WTC11 (cell line): ENCODE measurements around the gene MMAA. TPM values are rescaled to one million over a fixed set of nuclear protein-coding genes. Genes with fewer than 3 reads are reported as not detected.

Experiments
- ATAC-seq: fragments of 200-7000 bp; cut with Tn5 transposase; 2 replicates; pipeline ENCODE4 v1.10.0; 2021; ENCODE audit warnings: mild to moderate bottlenecking, moderate library complexity
- CTCF ChIA-PET: fragments of 300-600 bp; sonication (Branson Sonifier 250); formaldehyde crosslinking; loops from one replicate; lab custom pipeline; 2021; ENCODE audit warnings: antibody characterized with exemption; lab: Charles Lee
- POLR2A ChIA-PET: fragments of 350-600 bp; sonication (Branson Sonifier 250); formaldehyde crosslinking; loops from one replicate; lab custom pipeline; 2021; ENCODE audit warnings: antibody characterized with exemption; lab: Charles Lee
- DNase-seq: peaks from one replicate; pipeline ENCODE4 v3.0.0; 2021; ENCODE audit warnings: low spot score
- H3K27ac Mint-ChIP-seq: 2 replicates; pipeline ENCODE4 v1.8.0; 2021; ENCODE audit warnings: mixed read lengths
- H3K27me3 Mint-ChIP-seq: 2 replicates; pipeline ENCODE4 v1.8.0; 2021; ENCODE audit warnings: low read depth, mild to moderate bottlenecking, moderate library complexity, mixed read lengths
- H3K36me3 Mint-ChIP-seq: 2 replicates; pipeline ENCODE4 v1.8.0; 2021; ENCODE audit warnings: mixed read lengths
- H3K4me1 Mint-ChIP-seq: 2 replicates; pipeline ENCODE4 v1.8.0; 2022; ENCODE audit warnings: mixed read lengths
- H3K4me3 Mint-ChIP-seq: 2 replicates; pipeline ENCODE4 v1.8.0; 2021; ENCODE audit warnings: mild to moderate bottlenecking, moderate library complexity, mixed read lengths
- H3K9me3 Mint-ChIP-seq: 2 replicates; pipeline ENCODE4 v1.8.0; 2021; ENCODE audit warnings: mixed read lengths
- ATF1 ChIP-seq: sonication (generic); formaldehyde crosslinking; IDR thresholded peaks from 2 replicates; pipeline ENCODE4 v1.8.1; 2023; ENCODE audit warnings: mild to moderate bottlenecking, moderate library complexity, missing genetic modification reagents
- EMX1 ChIP-seq: fragments of 250-450 bp; sonication (Bioruptor Pico); IDR thresholded peaks from 2 replicates; pipeline ENCODE4 v1.8.0; 2021; ENCODE audit warnings: mild to moderate bottlenecking
- ETV6 ChIP-seq: sonication (generic); formaldehyde crosslinking; IDR thresholded peaks from 2 replicates; pipeline ENCODE4 v1.8.1; 2022; ENCODE audit warnings: mild to moderate bottlenecking, missing genetic modification reagents
- HMGA2 ChIP-seq: fragments of 250-450 bp; sonication (Bioruptor Pico); IDR thresholded peaks from 2 replicates; pipeline ENCODE4 v1.4.0; 2021; ENCODE audit warnings: mild to moderate bottlenecking, moderate library complexity
- JAZF1 ChIP-seq: fragments of 250-450 bp; sonication (Bioruptor Pico); IDR thresholded peaks from 2 replicates; pipeline ENCODE4 v1.9.0; 2021; ENCODE audit warnings: moderate library complexity, mild to moderate bottlenecking, inconsistent platforms
- JUN ChIP-seq: sonication (generic); formaldehyde crosslinking; IDR thresholded peaks from 2 replicates; pipeline ENCODE4 v1.8.0; 2023; ENCODE audit warnings: mild to moderate bottlenecking, missing genetic modification reagents
- MAX ChIP-seq: sonication (generic); formaldehyde crosslinking; IDR thresholded peaks from 2 replicates; pipeline ENCODE4 v1.8.0; 2022; ENCODE audit warnings: mild to moderate bottlenecking, missing genetic modification reagents
- NR3C1 ChIP-seq: sonication (generic); formaldehyde crosslinking; conservative IDR thresholded peaks from 2 replicates; pipeline ENCODE4 v1.8.1; 2023; ENCODE audit warnings: low read depth, mild to moderate bottlenecking, missing genetic modification reagents
- PRRX2 ChIP-seq: fragments of 250-450 bp; sonication (Bioruptor Pico); IDR thresholded peaks from 2 replicates; pipeline ENCODE4 v1.8.0; 2021; ENCODE audit warnings: mild to moderate bottlenecking
- USF1 ChIP-seq: sonication (generic); formaldehyde crosslinking; IDR thresholded peaks from 2 replicates; pipeline ENCODE4 v1.8.0; 2022; ENCODE audit warnings: mild to moderate bottlenecking, missing genetic modification reagents
- ZBTB21 ChIP-seq: sonication (generic); formaldehyde crosslinking; IDR thresholded peaks from 2 replicates; pipeline ENCODE4 v1.8.1; 2023; ENCODE audit warnings: mild to moderate bottlenecking, missing genetic modification reagents, borderline replicate concordance
- ZNF232 ChIP-seq: sonication (generic); formaldehyde crosslinking; IDR thresholded peaks from 2 replicates; pipeline ENCODE4 v1.8.0; 2022; ENCODE audit warnings: mild to moderate bottlenecking, missing genetic modification reagents
- ZNF416 ChIP-seq: fragments of 250-450 bp; sonication (Bioruptor Pico); IDR thresholded peaks from 2 replicates; pipeline ENCODE4 v1.9.0; 2021; ENCODE audit warnings: mild to moderate bottlenecking, inconsistent platforms
- ZNF423 ChIP-seq: fragments of 250-450 bp; sonication (Bioruptor Pico); IDR thresholded peaks from 2 replicates; pipeline ENCODE4 v2.1.2; 2022; ENCODE audit warnings: mild to moderate bottlenecking, moderate library complexity
- ZNF512 ChIP-seq: sonication (generic); formaldehyde crosslinking; IDR thresholded peaks from 2 replicates; pipeline ENCODE4 v1.8.1; 2022; ENCODE audit warnings: missing genetic modification reagents, borderline replicate concordance
- ZNF671 ChIP-seq: fragments of 250-450 bp; sonication (Bioruptor Pico); IDR thresholded peaks from 2 replicates; pipeline ENCODE4 v1.8.0; 2021; ENCODE audit warnings: mild to moderate bottlenecking
- total RNA-seq: library from RNA; stranded (reverse); gene quantifications from 3 replicates; pipeline ENCODE4 v1.2.3, GENCODE V29; 2021
- TF ChIP-seq, protein P1 (sequence below): fragments of 200-600 bp; IDR thresholded peaks from 2 replicates; pipeline ENCODE4 v1.8.0; 2022; ENCODE audit warnings: antibody characterized with exemption
- TF ChIP-seq, protein P2 (sequence below): sonication (generic); formaldehyde crosslinking; IDR thresholded peaks from 2 replicates; pipeline ENCODE4 v1.8.1; 2022; ENCODE audit warnings: mild to moderate bottlenecking, moderate library complexity, missing genetic modification reagents
- TF ChIP-seq, protein P3 (sequence below): sonication (generic); formaldehyde crosslinking; conservative IDR thresholded peaks from 2 replicates; pipeline ENCODE4 v1.8.1; 2022; ENCODE audit warnings: mild to moderate bottlenecking, missing genetic modification reagents
- TF ChIP-seq, protein P4 (sequence below): sonication (generic); formaldehyde crosslinking; IDR thresholded peaks from 2 replicates; pipeline ENCODE4 v1.8.1; 2023; ENCODE audit warnings: mild to moderate bottlenecking, missing genetic modification reagents, moderate library complexity
- TF ChIP-seq, protein P5 (sequence below): sonication (generic); formaldehyde crosslinking; IDR thresholded peaks from 2 replicates; pipeline ENCODE4 v1.8.0; 2022; ENCODE audit warnings: missing genetic modification reagents
- TF ChIP-seq, protein P6 (sequence below): fragments of 250-450 bp; sonication (Bioruptor Pico); IDR thresholded peaks from 2 replicates; pipeline ENCODE4 v1.8.0; 2021; ENCODE audit warnings: mild to moderate bottlenecking

The MMAA gene
- total RNA-seq, 1 experiment from 2014 or later = 4.9 TPM

DNA sequence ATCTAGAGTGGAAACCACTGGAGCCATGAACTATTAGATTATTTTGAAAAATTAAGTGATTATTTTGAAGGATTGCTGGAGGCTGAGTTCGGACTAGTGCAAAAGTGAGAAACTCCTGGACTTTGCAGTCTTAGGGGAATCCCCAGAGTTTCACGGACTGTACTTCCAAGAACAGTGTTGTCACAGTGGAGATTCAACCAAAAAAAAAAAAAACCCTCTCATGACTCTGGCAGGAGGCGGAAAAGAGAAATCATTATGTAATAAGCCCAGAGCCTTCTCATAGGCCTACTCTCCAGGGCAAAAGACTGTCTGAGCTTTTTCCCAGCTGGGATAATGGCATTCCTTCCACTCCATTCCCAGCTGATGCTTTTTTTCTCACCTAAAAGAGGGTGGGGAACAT is 44.0 kb downstream of the MMAA start:
- DNase-seq = no peak
- Mint-ChIP-seq H3K9me3 (peaks cover 15% of the 10 kb centered on the region), H3K36me3 (peaks cover 10% of the 10 kb centered on the region), H3K27ac (no peak overlapping the region), H3K4me3 (no peak overlapping the region), H3K27me3 (no peaks in the 10 kb centered on the region), H3K4me1 (no peaks in the 10 kb centered on the region)
- no peak for TF ChIP-seq ZNF416 (CRISPR knock-in tag)
- TF ChIP-seq MAX (CRISPR knock-in tag) = no peak
- no peak for TF ChIP-seq ZNF232 (CRISPR knock-in tag)
- no peak for TF ChIP-seq ETV6 (CRISPR knock-in tag)
- TF ChIP-seq, protein P1, sequence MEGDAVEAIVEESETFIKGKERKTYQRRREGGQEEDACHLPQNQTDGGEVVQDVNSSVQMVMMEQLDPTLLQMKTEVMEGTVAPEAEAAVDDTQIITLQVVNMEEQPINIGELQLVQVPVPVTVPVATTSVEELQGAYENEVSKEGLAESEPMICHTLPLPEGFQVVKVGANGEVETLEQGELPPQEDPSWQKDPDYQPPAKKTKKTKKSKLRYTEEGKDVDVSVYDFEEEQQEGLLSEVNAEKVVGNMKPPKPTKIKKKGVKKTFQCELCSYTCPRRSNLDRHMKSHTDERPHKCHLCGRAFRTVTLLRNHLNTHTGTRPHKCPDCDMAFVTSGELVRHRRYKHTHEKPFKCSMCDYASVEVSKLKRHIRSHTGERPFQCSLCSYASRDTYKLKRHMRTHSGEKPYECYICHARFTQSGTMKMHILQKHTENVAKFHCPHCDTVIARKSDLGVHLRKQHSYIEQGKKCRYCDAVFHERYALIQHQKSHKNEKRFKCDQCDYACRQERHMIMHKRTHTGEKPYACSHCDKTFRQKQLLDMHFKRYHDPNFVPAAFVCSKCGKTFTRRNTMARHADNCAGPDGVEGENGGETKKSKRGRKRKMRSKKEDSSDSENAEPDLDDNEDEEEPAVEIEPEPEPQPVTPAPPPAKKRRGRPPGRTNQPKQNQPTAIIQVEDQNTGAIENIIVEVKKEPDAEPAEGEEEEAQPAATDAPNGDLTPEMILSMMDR = no peak
- no peak for TF ChIP-seq ZBTB21 (CRISPR knock-in tag)
- no peak for TF ChIP-seq ZNF423
- TF ChIP-seq ZNF671 (CRISPR knock-in tag) = no peak
- TF ChIP-seq, protein P2, sequence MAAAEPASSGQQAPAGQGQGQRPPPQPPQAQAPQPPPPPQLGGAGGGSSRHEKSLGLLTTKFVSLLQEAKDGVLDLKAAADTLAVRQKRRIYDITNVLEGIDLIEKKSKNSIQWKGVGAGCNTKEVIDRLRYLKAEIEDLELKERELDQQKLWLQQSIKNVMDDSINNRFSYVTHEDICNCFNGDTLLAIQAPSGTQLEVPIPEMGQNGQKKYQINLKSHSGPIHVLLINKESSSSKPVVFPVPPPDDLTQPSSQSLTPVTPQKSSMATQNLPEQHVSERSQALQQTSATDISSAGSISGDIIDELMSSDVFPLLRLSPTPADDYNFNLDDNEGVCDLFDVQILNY (CRISPR knock-in tag) = no peak
- no peak for TF ChIP-seq JAZF1
- TF ChIP-seq USF1 (CRISPR knock-in tag) = no peak
- TF ChIP-seq NR3C1 (CRISPR knock-in tag) = no peak
- TF ChIP-seq, protein P3, sequence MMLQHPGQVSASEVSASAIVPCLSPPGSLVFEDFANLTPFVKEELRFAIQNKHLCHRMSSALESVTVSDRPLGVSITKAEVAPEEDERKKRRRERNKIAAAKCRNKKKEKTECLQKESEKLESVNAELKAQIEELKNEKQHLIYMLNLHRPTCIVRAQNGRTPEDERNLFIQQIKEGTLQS = no peak
- ATAC-seq = peak; percentile 34; the same call in 1 of the 2 replicates
- POLR2A ChIA-PET = no interaction called here
- CTCF ChIA-PET = no interaction called here

DNA sequence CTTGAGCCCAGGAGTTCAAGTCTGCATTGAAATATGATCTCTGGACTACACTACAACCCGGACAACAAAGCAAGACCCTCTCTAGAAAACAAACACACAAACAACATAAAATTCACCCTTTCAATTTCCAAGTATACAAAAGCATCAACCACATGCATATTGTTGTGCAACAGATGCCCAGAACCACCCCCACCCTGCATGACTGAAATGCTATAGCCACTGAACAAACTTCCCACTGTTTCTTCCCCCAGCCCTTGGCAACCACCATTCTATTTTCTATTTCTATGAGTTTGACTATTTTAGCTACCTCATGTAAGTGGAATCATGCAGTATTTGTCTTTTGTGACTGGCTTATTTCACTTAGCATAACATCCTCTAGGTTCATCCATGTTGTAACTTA is 46.6 kb downstream of the MMAA start:
- ATAC-seq = no peak
- Mint-ChIP-seq H3K4me1 (no peaks in the 10 kb centered on the region), H3K9me3 (peaks cover 9% of the 10 kb centered on the region), H3K27ac (no peak overlapping the region), H3K4me3 (no peak overlapping the region), H3K36me3 (no peaks in the 10 kb centered on the region), H3K27me3 (no peaks in the 10 kb centered on the region)
- ChIA-PET POLR2A (no interaction called here), CTCF (no interaction called here)
- DNase-seq = no peak
- TF ChIP-seq EMX1 (CRISPR knock-in tag) = no peak
- TF ChIP-seq ZNF512 (CRISPR knock-in tag) = no peak
- no peak for TF ChIP-seq JUN
- no peak for TF ChIP-seq HMGA2 (CRISPR knock-in tag)
- no peak for TF ChIP-seq PRRX2 (CRISPR knock-in tag)
- no peak for TF ChIP-seq ATF1 (CRISPR knock-in tag)
- TF ChIP-seq, protein P4, sequence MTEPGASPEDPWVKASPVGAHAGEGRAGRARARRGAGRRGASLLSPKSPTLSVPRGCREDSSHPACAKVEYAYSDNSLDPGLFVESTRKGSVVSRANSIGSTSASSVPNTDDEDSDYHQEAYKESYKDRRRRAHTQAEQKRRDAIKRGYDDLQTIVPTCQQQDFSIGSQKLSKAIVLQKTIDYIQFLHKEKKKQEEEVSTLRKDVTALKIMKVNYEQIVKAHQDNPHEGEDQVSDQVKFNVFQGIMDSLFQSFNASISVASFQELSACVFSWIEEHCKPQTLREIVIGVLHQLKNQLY (CRISPR knock-in tag) = no peak
- TF ChIP-seq, protein P3 = no peak
- TF ChIP-seq, protein P5, sequence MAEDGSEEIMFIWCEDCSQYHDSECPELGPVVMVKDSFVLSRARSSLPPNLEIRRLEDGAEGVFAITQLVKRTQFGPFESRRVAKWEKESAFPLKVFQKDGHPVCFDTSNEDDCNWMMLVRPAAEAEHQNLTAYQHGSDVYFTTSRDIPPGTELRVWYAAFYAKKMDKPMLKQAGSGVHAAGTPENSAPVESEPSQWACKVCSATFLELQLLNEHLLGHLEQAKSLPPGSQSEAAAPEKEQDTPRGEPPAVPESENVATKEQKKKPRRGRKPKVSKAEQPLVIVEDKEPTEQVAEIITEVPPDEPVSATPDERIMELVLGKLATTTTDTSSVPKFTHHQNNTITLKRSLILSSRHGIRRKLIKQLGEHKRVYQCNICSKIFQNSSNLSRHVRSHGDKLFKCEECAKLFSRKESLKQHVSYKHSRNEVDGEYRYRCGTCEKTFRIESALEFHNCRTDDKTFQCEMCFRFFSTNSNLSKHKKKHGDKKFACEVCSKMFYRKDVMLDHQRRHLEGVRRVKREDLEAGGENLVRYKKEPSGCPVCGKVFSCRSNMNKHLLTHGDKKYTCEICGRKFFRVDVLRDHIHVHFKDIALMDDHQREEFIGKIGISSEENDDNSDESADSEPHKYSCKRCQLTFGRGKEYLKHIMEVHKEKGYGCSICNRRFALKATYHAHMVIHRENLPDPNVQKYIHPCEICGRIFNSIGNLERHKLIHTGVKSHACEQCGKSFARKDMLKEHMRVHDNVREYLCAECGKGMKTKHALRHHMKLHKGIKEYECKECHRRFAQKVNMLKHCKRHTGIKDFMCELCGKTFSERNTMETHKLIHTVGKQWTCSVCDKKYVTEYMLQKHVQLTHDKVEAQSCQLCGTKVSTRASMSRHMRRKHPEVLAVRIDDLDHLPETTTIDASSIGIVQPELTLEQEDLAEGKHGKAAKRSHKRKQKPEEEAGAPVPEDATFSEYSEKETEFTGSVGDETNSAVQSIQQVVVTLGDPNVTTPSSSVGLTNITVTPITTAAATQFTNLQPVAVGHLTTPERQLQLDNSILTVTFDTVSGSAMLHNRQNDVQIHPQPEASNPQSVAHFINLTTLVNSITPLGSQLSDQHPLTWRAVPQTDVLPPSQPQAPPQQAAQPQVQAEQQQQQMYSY (CRISPR knock-in tag) = no peak
- TF ChIP-seq, protein P6, sequence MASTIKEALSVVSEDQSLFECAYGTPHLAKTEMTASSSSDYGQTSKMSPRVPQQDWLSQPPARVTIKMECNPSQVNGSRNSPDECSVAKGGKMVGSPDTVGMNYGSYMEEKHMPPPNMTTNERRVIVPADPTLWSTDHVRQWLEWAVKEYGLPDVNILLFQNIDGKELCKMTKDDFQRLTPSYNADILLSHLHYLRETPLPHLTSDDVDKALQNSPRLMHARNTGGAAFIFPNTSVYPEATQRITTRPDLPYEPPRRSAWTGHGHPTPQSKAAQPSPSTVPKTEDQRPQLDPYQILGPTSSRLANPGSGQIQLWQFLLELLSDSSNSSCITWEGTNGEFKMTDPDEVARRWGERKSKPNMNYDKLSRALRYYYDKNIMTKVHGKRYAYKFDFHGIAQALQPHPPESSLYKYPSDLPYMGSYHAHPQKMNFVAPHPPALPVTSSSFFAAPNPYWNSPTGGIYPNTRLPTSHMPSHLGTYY (CRISPR knock-in tag) = no peak
